K562 (cell line): ENCODE results near the gene NEK5. TPM values are rescaled to one million over a fixed set of nuclear protein-coding genes. Genes with fewer than 3 reads are reported as not detected.

Source experiments
- ARID1B ChIP-seq: fragments of 450-650 bp; IDR thresholded peaks from 2 replicates; pipeline ENCODE4 v1.6.1; 2016; ENCODE audit warnings: antibody characterized with exemption, mild to moderate bottlenecking, inconsistent platforms
- CBFA2T2 ChIP-seq: fragments of 450-650 bp; conservative IDR thresholded peaks from 2 replicates; pipeline ENCODE4 v1.6.1; 2017; ENCODE audit warnings: mild to moderate bottlenecking
- CBFB ChIP-seq: sonication (generic); formaldehyde crosslinking; IDR thresholded peaks from 2 replicates; pipeline ENCODE4 v1.4.0; 2020; ENCODE audit warnings: mild to moderate bottlenecking, missing genetic modification reagents
- CCNT2 ChIP-seq: IDR thresholded peaks from 2 replicates; pipeline ENCODE4 v1.6.1; 2011; ENCODE audit warnings: borderline replicate concordance, low read depth, mild to moderate bottlenecking, moderate library complexity, mixed read lengths, low read length; ENCODE audit not compliant: insufficient read length; ENCODE audit errors: extremely low read depth
- DPF2 ChIP-seq: fragments of 450-650 bp; IDR thresholded peaks from 2 replicates; pipeline ENCODE4 v1.6.1; 2016
- FOXK1 ChIP-seq: sonication (generic); formaldehyde crosslinking; IDR thresholded peaks from 2 replicates; pipeline ENCODE4 v1.8.0; 2022; ENCODE audit warnings: missing genetic modification reagents, mild to moderate bottlenecking, borderline replicate concordance
- GTF2A2 ChIP-seq: IDR thresholded peaks from 2 replicates; pipeline ENCODE4 v1.6.1; 2016; ENCODE audit warnings: mild to moderate bottlenecking, missing genetic modification characterization, missing compliant biosample characterization
- HDGF ChIP-seq: fragments of 450-650 bp; IDR thresholded peaks from 2 replicates; pipeline ENCODE4 v1.6.1; 2016
- NCOA1 ChIP-seq: fragments of 450-650 bp; IDR thresholded peaks from 2 replicates; pipeline ENCODE4 v1.6.1; 2016; ENCODE audit warnings: low read depth
- NCOR1 ChIP-seq: fragments of 450-650 bp; IDR thresholded peaks from 2 replicates; pipeline ENCODE4 v1.6.1; 2016; ENCODE audit warnings: mild to moderate bottlenecking, moderate library complexity
- NR4A1 ChIP-seq, 2 experiments: fragments of 250-450 bp in 1 of 2; fragments of 450-650 bp in 1 of 2; sonication (Bioruptor Pico) in 1 of 2; IDR thresholded peaks; 2 replicates each; pipeline versions ENCODE4 v1.4.0 to v1.6.1; 2016 to 2020; ENCODE audit warnings: mild to moderate bottlenecking in 2 of 2, missing compliant biosample characterization in 1 of 2, missing genetic modification characterization in 1 of 2, moderate library complexity in 1 of 2
- PCBP1 ChIP-seq: fragments of 200-400 bp; formaldehyde crosslinking; IDR thresholded peaks from 2 replicates; pipeline ENCODE4 v1.6.1; 2018; ENCODE audit warnings: mild to moderate bottlenecking, low read depth, low read length; ENCODE audit not compliant: poor library complexity, severe bottlenecking
- POLR2AphosphoS2 ChIP-seq: IDR thresholded peaks from 2 replicates; pipeline ENCODE4 v1.6.1; 2012; ENCODE audit warnings: low read length, improper control_type of control experiment
- POLR3G ChIP-seq: IDR thresholded peaks from 2 replicates; pipeline ENCODE4 v1.6.1; 2011; ENCODE audit not compliant: insufficient read length, insufficient replicate concordance; ENCODE audit errors: extremely low read depth
- PRMT5 ChIP-seq: sonication (generic); formaldehyde crosslinking; IDR thresholded peaks from 2 replicates; pipeline ENCODE4 v1.5.0; 2020; ENCODE audit warnings: missing genetic modification reagents
- RAD51 ChIP-seq: fragments of 450-650 bp; IDR thresholded peaks from 2 replicates; pipeline ENCODE4 v1.7.1; 2016; ENCODE audit warnings: low read depth, mild to moderate bottlenecking, borderline replicate concordance
- RBM25 ChIP-seq: fragments of 200-400 bp; formaldehyde crosslinking; IDR thresholded peaks from 2 replicates; pipeline ENCODE4 v1.6.1; 2018; ENCODE audit warnings: low read length, low read depth, moderate library complexity; ENCODE audit not compliant: severe bottlenecking
- SNRNP70 ChIP-seq: fragments of 200-400 bp; formaldehyde crosslinking; optimal IDR thresholded peaks from 2 replicates; pipeline ENCODE3; 2017; ENCODE audit warnings: low read depth, low read length
- SRSF1 ChIP-seq: fragments of 200-400 bp; formaldehyde crosslinking; IDR thresholded peaks from 2 replicates; pipeline ENCODE4 v1.6.1; 2017; ENCODE audit warnings: mild to moderate bottlenecking, low read depth, low read length, moderate library complexity
- SRSF9 ChIP-seq: fragments of 200-400 bp; formaldehyde crosslinking; IDR thresholded peaks from 2 replicates; pipeline ENCODE4 v1.6.1; 2017; ENCODE audit warnings: low read depth, low read length, borderline replicate concordance
- STAT5B ChIP-seq: fragments of 250-450 bp; sonication (Bioruptor Pico); IDR thresholded peaks from 2 replicates; pipeline ENCODE4 v1.8.0; 2021; ENCODE audit warnings: mild to moderate bottlenecking, inconsistent platforms
- TAL1 ChIP-seq: fragments of 450-650 bp; IDR thresholded peaks from 2 replicates; pipeline ENCODE4 v1.6.1; 2016; ENCODE audit warnings: mild to moderate bottlenecking
- XRCC4 ChIP-seq: IDR thresholded peaks from one replicate; pipeline ENCODE4 v1.6.1; 2011; ENCODE audit not compliant: insufficient read depth, insufficient read length; ENCODE audit errors: extremely low read depth
- ZFP30 ChIP-seq: fragments of 250-450 bp; sonication (Bioruptor Pico); IDR thresholded peaks from 2 replicates; pipeline ENCODE4 v1.8.0; 2022; ENCODE audit warnings: moderate library complexity, mild to moderate bottlenecking, inconsistent platforms, borderline replicate concordance
- polyA plus RNA-seq, 8 experiments: library from polyadenylated mRNA; depleted of rRNA in 4 of 8; stranded (reverse) in 5 of 8; unstranded in 3 of 8; fragments of >200 nt; fragmentation: Nextera tagmentation in 2 of 8; fragmentation: Illumina TruSeq in 1 of 8; extraction: Ambion mirVana in 2 of 8; extraction: Trizol in 1 of 8; gene quantifications; 2 replicates each; pipeline versions ENCODE4 v1.2.1 to v1.2.3, GENCODE V29; 2011 to 2014; ENCODE audit warnings: inconsistent platforms in 1 of 8, missing spikeins in 1 of 8
- total RNA-seq, 7 experiments: library from RNA; depleted of rRNA in 6 of 7; stranded (reverse); fragments of >200 nt in 6 of 7; fragmentation: Illumina TruSeq in 2 of 7; extraction: Trizol in 2 of 7; gene quantifications; 2 replicates each; pipeline versions ENCODE4 v1.2.1 to v1.2.3, GENCODE V29; 2011 to 2021; ENCODE audit warnings: low replicate concordance in 1 of 7
- TF ChIP-seq, protein P1 (sequence below): IDR thresholded peaks from 2 replicates; pipeline ENCODE4 v1.6.1; 2012; ENCODE audit warnings: low read depth, low read length, improper control_type of control experiment, borderline replicate concordance

Gene NEK5
- total and polyA plus RNA-seq, 9 of the 15 experiments (the other 6 are each of a cell fraction or from before 2014, with no cell fraction given) = 0.09 to 0.44 (median 0.33) TPM

- TF ChIP-seq TAL1 = peak; percentile 54
- TF ChIP-seq SNRNP70 = no peak
- no peak for TF ChIP-seq ZFP30 (CRISPR knock-in tag)
- TF ChIP-seq NR4A1 (CRISPR knock-in tag; IDR thresholded peaks at IDR 0.05) = no peak
- no peak for TF ChIP-seq NR4A1 (tag; IDR thresholded peaks at IDR 0.05)
- no peak for TF ChIP-seq POLR2AphosphoS2
- TF ChIP-seq RAD51 = no peak
- TF ChIP-seq PRMT5 (CRISPR knock-in tag) = no peak
- no peak for TF ChIP-seq XRCC4
- TF ChIP-seq CCNT2 = peak; percentile 25
- TF ChIP-seq DPF2 = no peak
- no peak for TF ChIP-seq POLR3G
- TF ChIP-seq SRSF9 = no peak
- TF ChIP-seq NCOA1 = no peak
- no peak for TF ChIP-seq PCBP1
- TF ChIP-seq ARID1B = peak; percentile 48
- TF ChIP-seq, protein P1, sequence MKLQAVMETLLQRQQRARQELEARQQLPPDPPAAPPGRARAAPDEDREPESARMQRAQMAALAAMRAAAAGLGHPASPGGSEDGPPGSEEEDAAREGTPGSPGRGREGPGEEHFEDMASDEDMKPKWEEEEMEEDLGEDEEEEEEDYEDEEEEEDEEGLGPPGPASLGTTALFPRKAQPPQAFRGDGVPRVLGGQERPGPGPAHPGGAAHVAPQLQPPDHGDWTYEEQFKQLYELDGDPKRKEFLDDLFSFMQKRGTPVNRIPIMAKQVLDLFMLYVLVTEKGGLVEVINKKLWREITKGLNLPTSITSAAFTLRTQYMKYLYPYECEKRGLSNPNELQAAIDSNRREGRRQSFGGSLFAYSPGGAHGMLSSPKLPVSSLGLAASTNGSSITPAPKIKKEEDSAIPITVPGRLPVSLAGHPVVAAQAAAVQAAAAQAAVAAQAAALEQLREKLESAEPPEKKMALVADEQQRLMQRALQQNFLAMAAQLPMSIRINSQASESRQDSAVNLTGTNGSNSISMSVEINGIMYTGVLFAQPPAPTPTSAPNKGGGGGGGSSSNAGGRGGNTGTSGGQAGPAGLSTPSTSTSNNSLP = no peak
- no peak for TF ChIP-seq HDGF
- no peak for TF ChIP-seq GTF2A2 (tag)
- no peak for TF ChIP-seq FOXK1 (CRISPR knock-in tag)
- TF ChIP-seq CBFA2T2 = peak; percentile 72
- TF ChIP-seq SRSF1 = no peak
- no peak for TF ChIP-seq RBM25
- TF ChIP-seq STAT5B (CRISPR knock-in tag) = no peak
- TF ChIP-seq CBFB (CRISPR knock-in tag) = no peak
- peak; percentile 48; the same call in 1 of the 2 replicates for TF ChIP-seq NCOR1
Measured at GRCh38 chr13:52162279-52163101, 33.6 kb upstream of the NEK5 start (continued).
